Fibroblast of skin of back (primary cell): ENCODE data around the gene CTCF. TPM values are rescaled to one million over a fixed set of nuclear protein-coding genes. Genes with fewer than 3 reads are reported as not detected.
"Not testable (repeated sequence)": the region's sequence is repeated elsewhere in the genome, so short reads cannot be mapped to it uniquely, and the experiment has no call there.

Experiments
- DNase-seq: peaks from one replicate; pipeline ENCODE4 v3.0.0-alpha.2; 2013
- polyA plus RNA-seq, 2 experiments: library from polyadenylated mRNA; unstranded; fragments of 120-200 nt; gene quantifications; one replicate each; pipeline ENCODE4 v1.2.1, GENCODE V29; 2013; ENCODE audit not compliant: insufficient read length in 2 of 2

CTCF gene, protein sequence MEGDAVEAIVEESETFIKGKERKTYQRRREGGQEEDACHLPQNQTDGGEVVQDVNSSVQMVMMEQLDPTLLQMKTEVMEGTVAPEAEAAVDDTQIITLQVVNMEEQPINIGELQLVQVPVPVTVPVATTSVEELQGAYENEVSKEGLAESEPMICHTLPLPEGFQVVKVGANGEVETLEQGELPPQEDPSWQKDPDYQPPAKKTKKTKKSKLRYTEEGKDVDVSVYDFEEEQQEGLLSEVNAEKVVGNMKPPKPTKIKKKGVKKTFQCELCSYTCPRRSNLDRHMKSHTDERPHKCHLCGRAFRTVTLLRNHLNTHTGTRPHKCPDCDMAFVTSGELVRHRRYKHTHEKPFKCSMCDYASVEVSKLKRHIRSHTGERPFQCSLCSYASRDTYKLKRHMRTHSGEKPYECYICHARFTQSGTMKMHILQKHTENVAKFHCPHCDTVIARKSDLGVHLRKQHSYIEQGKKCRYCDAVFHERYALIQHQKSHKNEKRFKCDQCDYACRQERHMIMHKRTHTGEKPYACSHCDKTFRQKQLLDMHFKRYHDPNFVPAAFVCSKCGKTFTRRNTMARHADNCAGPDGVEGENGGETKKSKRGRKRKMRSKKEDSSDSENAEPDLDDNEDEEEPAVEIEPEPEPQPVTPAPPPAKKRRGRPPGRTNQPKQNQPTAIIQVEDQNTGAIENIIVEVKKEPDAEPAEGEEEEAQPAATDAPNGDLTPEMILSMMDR
- 34.9 TPM for polyA plus RNA-seq (2013, experiment 1 of 2; ENCODE audit: insufficient read length)
- polyA plus RNA-seq (2013, experiment 2 of 2; ENCODE audit: insufficient read length) = 22.7 TPM

DNA sequence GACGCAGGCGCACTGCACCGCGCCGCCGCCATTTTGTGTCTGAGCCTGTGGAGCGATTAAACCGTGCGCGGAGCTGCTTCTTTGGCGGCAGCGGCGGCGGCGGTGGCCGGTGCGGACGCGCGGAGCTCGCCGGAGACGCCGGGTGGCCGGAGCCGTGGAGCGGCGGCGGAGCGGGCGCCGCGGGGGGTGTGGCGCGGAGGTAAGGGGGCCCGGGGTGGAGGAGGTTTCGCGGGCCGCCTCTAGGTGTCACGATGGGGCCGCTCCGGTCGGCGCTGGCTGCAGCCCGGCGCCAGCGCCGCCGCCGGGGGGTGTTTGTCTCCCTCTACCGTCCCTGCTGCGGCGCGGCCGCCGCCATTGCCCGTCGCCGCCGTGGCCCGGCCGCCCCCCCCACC, at the start of gene CTCF:
Gene CTCF (plus strand): TSS at position 1 of the 392 bp plus-strand sequence. CDS start 48,307 bp downstream, outside the sequence.
- DNase-seq = peak; percentile 82

DNA sequence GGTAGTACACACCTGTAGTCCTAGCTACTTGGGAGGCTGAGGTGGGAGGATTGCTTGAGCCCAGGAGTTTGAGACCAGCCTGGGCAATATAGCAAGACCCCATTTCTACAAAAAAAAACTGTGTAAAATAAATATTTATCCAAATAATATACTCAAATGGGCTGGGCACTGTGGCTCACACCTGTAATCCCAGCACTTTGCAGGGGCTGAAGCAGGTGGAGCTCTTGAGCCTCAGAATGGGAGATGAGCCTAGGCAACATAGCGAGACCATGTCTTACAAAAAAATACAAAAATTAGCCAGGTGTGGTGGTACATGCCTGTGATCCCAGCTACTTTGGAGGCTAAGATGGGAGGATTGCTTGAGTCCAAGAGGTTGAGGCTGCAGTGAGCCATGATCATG, 48.4 kb upstream of the CTCF start:
- DNase-seq = not testable (repeated sequence)

DNA sequence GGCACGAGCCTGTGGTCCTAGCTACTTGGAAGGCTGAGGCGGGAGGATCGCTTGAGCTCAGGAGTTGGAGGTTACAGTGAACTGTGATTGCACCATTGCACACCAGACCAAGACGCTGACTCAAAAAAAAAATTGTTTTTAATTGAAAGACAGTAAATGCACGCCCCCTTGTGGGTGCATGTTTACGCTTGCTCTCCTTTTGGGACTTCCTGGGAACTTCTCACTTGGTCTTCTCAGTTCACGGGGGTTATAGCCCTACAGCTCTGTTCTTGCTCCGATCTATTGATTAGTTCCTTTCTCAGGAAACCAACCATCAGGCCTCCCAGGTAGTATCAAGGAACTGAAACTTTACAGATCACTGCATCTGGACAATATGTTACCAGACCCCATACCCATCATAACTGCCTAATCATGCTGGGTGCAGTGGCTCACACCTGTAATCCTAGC, 47.9 kb upstream of the CTCF start:
- peak; percentile 75 for DNase-seq

DNA sequence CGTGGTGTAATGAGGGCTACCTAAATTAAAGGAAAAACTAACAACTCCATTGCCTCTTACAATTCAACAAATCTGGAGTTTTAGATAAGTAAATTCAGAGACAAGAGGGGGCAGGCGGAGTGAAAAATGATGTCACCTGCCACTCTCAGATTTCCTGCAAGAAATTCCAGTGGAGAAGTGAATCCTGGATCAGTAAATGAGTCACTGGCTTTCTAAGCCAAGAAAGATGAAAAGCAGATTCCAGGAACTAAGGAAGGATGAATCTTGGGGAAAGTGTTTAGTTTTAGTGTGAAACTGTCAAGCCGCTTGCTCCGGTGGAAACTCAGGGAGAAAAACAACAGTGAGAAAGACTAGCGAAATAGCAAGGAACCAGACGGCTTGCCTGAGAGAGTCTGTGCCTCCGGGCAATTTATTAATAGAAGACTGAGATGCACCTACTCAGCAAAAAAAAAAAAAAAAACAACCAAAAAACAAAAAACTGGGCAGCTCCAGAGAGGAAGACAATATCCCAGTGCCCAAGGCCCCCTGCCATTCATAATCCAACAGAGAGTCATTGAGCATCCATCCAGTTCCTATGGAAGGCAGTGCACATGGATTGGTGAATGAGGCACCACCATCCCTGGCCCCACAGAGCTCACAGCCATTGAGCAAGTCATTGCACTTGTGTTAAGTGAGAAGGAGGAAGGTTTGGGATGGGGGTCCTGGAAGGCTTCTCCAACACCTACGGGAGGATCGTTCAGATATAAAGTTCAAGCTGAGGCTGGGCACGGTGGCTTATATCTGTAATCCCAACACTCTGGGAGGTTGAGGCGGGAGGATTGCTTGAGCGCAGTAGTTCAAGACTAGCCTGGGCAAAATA, 45.8 kb upstream of the CTCF start:
- DNase-seq = peak; percentile 78

DNA sequence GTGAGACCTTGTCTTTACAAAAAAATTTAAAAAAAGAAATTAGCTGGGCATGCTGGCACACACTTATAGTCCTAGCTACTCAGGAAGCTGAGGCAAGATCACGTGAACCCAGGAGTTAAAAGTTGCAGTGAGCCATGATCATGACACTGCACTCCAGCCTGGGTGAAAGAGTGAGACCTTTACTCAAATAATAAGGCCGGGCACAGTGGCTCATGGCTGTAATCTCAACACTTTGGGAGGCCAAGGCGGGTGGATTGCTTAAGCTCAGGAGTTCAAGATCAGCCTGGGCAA, 45.2 kb upstream of the CTCF start:
- DNase-seq = no peak

DNA sequence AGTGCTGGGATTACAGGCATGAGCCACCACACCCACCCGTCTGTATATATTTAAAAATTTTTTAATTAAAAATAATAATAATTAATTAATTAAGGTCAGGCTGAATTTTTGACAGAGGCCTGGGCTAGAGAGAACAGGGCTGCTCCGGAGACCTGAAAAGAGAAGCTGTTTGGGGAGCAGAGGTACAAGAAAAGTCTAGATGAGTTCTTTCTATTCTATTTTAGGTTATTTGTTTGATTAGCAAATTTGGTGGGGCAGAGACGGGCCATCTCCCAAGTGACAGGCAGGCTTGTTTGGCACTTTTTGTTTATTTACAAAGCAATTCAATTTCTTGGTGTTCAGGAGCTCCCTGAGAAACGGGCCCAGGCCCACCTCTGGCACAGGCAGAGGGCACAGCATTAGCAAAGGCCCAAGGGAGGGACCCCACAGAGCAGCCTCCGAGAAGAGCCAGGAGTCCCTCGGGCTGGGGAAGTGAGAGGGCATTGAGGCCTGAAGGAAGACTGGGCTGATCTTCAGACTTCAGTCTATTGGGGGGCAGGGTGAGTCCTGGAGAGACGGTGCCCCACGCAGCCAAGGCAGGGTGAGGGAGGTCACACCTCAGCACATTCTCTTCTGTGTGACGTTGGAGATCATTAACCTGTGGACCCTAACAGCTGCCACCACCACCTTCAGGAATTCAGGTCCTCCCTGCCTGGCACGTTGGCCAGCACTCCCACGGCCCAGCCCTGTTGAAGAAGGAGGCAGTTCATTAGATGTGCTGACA, 44.5 kb upstream of the CTCF start:
- no peak for DNase-seq

DNA sequence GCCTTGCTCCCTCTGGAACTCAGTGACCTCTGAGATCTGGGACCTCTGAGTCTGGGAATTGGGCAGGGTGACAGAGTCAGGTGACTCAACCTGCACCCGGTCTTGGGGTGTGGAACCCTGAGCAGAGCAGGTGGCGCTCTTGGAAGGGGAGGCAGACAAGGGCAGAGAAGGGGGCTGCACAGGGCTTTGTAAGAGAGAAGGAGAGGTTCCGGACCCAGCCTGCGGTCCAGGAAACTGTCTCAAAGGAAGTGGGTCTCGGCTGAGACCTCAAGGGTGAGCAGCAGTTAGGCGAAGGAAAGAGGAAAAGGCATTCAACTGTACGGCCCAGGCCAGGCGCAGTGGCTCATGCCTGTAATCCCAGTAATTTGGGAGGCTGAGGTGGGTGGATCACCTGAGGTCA, 43.6 kb upstream of the CTCF start:
- no peak for DNase-seq

DNA sequence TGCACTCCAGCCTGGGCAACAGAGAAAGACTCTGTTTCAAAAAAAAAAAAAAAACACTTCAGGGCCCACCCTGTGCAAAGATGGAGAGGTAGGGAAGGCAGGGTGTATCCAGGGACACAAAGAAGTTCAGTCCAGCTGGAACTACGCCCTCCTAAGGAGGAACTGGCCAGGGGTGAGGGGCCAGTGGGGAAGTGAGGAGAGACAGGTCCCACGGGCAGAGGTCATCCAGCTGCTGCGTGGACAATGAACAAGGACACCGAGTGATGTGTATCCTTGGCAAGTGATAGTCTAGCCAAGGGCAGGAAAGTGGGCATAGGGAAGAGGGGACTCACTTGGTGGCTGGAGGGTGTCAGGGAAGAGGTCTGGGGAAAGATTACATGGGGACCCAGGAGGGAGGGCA, 43.1 kb upstream of the CTCF start:
- no peak for DNase-seq

DNA sequence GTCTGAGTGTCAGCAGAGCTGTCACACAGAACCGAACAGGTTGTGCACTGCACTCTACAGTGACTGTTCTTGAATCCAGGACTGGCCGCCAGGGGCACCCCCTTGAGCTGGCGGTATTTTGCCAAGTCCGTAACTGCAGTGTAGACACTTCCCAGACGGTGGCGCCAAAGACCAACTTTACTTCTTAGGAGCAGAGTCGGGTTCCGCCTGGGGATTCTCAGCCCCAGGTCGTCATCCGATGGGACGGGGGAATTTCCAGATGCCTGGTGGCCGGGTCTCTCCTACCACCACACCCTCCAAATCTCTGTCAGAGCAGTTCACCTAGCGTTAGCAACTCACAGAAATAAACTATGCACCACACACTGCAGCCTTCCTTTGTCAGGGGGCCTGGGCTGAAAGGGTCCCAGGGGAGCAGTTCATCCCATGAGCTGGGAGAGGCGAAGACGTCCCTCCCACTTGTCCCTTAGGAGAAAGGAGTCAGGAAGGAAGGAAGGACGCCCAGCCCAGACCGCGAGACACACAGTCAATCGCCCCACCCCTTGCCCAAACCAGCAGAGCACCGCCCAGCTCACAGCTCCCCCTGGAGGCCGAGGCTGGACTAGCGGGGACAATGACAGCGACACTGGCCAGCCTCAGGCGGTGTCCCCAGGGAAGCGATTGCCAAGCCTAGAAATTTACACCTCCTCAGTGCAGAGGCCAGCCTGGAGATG, 41.1 kb upstream of the CTCF start:
- peak; percentile 95 for DNase-seq

DNA sequence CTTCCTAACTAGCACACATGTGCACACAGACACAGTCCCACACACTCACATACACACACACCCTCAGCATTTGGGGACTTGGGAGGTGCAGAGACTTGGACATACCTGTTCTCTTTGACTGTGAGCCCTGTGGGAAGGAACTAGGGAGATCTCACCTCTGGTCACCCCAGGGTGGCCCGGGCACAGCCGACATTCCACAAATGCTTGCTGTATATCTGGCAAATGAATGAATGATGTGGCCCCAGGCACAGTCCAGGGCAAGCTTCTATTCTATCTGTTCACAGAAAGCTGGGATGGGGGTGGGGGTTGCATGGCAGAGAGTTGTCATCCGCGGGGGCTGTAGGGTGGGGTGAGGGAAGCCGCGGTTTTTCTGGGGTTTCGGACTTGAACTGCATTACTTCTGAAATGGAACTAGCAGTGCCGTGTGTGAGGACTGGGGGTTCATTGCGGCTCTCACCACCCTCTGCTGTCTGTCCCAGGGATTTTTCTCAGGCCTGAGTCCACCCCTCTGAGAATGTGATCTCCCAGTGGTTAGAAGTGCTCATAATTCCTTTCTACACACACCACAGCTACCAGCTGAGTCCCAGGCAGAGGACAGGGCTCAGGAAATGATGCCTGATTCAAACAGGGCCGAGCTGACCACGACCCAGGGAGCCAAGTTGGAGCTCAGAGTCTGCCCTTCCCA, 37.0 kb upstream of the CTCF start:
- DNase-seq = peak; percentile 52

DNA sequence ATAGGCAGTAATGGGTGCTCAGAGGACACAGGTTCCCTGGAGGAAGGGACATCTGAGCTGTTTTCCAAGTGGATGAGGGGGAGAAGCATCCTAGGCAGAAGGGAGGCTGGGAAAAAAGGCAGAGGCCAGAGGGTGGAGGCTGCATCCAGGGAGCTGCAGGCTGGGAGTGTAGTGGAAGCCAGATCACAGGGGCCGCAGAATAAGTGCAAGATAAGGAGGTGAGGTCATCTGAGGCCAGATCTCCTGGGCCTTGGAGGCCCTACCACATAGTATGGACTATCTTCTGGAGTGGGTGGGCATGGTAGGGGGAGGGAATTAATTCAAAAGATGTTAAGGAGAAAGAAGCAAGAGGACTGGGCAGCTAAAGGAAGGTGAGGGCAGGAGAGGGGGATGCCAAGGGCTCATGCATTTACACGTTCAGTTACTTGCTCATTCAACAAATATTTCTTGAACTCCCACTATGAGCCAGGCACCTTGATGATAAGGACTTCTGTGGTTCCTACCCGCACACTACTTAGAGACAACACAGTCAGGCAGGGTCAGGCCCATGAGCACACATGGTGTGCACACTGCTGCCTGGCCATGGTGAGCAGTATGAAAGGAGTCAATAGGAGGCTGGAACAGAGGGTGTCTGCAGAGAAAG, 36.1 kb upstream of the CTCF start:
- DNase-seq = no peak

DNA sequence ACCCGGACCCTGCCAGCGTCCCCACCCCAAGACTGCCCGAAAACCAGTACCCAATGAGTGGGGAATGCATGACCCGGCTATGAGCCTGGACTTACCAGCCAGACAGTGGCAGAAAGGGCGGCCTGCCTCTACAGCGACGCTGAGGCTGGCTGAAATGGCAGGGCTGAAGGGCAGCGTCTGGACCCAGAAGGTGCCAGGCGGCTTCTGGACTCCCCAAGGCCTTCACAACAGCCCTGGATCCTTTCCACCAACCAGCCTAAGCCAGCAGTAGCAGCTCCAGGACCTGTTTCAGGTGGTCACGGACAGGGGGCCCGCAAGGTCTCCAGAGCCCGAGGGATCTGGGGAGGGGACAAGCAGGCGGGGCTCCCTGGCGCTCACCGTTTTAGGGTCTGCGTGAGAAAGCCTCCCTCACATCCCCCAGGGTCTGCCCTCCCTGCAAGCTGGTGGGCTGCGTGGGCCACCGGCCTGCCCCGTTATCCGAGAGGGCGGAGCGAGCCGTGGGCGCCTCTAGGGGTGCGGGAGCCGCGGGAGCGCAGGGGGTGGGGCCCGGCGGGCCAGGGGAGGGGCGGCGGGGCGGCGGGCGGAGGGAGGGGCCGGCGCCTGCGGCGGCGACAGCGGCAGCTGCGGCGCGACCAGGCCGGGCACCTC, 34.0 kb upstream of the CTCF start, which contains the start of gene RIPOR1:
Gene RIPOR1 (plus strand): TSS at position 608 of the 648 bp plus-strand sequence. CDS start 9,618 bp downstream, outside the sequence.
- DNase-seq = peak; percentile 45

DNA sequence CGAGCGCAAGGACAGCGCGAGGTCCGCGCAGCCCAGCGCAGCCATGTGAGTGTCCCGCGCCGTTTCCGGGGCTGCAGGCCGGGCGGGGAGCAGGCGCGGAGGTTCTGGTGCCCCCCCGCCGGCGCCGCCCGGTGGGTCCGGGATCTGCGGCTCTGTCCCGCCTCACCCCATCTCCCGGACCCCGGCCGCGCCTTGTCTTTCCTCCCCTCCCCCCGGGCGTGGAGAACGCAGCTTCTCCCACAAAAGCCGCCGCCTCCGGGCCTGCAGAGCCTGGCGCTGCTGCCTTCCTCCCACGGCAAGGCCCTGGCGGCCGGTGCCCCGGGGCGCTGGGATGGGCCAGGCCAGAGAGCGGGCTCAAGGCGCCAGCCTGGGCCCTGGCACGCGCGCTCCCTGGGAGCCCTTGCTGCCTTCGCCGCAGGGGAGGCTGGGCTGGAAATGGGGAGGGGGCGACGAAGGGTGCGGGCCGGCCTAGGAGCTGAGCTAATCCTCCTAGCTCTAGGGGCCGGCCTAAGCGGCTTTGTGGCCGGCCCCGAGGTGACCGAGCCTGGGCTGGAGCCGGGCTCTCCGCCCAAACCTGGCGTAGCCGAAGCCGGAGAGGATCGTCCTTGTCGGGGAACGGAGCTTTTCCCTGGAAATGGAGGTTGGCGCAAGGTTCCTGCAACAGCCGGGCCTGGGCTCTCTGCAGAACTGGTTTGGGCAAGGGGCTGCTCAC, 33.3 kb upstream of the CTCF start:
- DNase-seq = peak; percentile 41

DNA sequence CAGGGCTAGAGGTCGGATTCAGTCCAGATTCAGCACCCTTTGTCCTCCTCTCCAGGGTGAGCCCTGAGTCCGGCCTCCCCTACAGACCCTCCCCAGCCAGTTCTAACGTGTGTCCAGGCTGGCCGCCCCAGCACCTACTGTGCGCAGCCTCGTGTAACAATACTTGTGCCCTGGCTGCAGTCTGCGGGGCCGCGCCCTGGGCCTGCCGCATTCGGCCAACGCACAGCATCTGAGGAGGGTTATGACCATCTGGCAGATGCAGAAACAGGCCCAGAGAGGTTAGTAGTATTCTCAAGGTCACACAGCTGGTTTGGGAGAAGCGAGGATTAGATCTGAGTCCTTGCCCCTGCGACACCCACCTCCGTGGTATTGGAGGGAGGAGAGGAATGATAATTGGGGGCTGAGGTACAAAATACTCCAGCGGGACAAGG, 32.7 kb upstream of the CTCF start:
- no peak for DNase-seq

DNA sequence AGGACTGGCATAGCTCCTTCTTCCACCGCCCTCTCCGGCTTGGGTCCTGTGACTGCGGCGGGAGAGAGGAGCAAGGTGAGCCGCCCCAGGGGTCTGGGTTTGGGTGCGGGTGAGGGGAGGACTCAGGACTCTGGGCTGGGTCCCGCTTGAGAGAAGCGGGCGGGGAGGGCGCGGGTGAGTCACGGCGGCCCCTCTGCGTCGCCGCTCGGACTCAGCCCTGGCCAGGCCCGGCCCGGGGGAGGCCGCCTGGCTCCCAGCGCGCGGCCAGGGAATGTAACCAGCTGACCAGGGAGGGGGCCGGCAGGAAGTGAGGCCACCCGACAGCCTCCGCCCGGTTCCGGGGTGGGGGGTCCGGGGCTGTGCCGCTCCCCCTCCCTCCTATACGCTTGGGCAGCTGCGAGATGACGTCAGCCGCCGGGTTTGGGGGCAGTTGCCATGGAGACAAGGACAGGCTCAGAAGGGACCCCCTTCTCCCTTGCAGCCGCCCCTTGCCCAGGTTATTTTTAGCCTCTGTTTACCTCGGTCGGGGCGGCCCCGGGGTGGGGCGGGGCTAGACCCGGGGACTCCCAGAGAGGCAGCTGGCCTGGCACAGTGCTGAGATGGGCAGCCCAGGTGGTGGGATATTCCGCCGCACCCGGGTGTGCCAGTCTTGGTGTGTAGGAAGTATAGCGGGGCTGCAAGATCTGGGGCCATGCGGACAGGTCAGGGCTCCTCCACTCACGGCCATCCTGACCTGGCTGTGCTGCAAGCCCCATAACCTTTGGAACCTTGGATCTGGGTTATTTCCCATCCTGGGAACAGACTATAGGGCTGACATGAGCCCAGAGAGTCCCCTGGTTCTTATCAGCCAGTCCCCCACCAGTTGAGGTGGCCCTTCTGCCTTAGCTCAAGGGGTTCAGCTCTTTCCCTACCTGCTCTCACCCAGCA, 32.0 kb upstream of the CTCF start:
- DNase-seq = peak; percentile 81

DNA sequence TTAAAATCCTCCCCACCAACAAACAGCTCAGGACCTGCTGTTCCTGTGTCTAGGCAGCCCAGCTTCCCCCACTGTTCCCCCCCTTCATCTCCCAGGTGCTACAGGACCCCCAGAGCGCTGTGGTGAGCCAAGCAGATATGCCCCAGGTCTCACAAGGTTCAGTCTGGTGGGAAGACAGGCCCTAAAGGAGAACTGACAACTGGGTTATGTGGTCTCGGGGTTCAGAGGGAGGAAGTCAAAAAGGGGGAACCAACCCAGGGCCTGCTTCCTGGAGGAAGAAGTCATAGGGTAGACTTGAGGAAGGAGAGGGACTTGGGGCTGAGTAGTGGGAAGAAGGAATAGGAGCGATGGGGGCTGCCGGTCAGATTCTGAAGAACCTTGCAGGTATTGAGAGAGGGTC, 31.1 kb upstream of the CTCF start:
- no peak for DNase-seq

DNA sequence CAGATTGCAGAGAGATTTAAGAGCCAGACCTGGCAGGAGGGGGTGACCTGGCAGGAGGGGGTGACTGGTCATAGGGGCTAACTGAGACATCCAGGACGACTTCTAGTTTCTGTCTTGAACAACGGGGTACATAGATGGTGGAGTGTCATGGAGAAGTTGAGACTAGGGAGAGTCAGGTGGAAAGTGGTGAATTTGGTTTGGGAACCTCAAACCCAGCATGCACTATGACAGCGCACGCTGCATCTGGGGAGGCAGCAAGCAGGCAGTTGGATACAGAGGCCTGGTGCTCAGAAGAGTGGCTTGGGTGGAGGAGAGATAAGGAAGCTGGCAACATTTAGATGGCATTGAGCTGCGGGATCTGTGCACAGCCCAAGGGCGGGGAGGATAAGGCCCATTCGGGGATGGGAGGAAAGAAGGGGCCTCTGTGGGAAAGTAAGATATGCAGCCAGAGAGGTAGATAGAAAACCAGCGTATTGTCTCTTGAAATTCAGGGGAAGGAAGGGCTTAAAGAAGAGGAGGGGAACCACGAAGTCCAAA, 29.2 kb upstream of the CTCF start:
- DNase-seq = no peak
